ENCODE results near the gene NUCKS1.

GRCh38 chr1:205670150-205670446, 79.9 kb downstream of the NUCKS1 start:
- no peak for TF ChIP-seq CTCF (conservative IDR thresholded peaks at IDR 0.05 in 1 of 2, IDR thresholded peaks at IDR 0.05 in 1 of 2; ENCODE audit: extremely low read depth in 1 of 2, insufficient read depth in 1 of 2, low read depth in 1 of 2, low read length in 2 of 2)
- no peak for TF ChIP-seq EZH2 (IDR thresholded peaks at IDR 0.05; ENCODE audit: borderline replicate concordance, low read length)
